Astrocyte (in vitro differentiated cells and primary cell): Measurements from ENCODE around the gene HMOX2.

Experiments
- EZH2 ChIP-seq: IDR thresholded peaks from 2 replicates; pipeline ENCODE4 v1.6.1; 2012; ENCODE audit warnings: mild to moderate bottlenecking, low read length, inconsistent platforms; ENCODE audit not compliant: insufficient read depth
- TF ChIP-seq, protein P1 (sequence below): IDR thresholded peaks from 2 replicates; pipeline ENCODE4 v1.5.1; 2011; ENCODE audit warnings: low read depth, mild to moderate bottlenecking, inconsistent platforms, low read length, moderate library complexity; ENCODE audit not compliant: insufficient read depth

DNA sequence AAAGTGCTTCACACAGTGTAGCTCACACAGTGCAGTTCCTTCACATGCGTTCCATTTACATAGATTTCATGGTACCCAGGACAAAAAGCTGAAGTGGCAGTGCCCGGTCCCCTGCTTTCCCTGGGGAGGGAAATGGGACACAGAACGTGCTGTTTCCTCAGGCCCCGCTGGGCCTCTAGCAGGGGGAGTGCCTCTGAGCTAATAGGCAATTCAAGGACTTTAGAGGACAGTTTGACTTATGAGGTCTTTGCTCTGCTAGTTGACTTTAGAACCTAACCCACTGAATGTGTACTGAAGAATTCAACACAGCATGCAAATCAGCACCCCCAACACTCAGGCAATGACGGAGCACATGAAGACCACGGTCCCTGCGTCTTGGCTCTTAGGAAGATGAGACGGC is 55.6 kb downstream of the HMOX2 start:
- TF ChIP-seq, protein P1, sequence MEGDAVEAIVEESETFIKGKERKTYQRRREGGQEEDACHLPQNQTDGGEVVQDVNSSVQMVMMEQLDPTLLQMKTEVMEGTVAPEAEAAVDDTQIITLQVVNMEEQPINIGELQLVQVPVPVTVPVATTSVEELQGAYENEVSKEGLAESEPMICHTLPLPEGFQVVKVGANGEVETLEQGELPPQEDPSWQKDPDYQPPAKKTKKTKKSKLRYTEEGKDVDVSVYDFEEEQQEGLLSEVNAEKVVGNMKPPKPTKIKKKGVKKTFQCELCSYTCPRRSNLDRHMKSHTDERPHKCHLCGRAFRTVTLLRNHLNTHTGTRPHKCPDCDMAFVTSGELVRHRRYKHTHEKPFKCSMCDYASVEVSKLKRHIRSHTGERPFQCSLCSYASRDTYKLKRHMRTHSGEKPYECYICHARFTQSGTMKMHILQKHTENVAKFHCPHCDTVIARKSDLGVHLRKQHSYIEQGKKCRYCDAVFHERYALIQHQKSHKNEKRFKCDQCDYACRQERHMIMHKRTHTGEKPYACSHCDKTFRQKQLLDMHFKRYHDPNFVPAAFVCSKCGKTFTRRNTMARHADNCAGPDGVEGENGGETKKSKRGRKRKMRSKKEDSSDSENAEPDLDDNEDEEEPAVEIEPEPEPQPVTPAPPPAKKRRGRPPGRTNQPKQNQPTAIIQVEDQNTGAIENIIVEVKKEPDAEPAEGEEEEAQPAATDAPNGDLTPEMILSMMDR: no peak
- TF ChIP-seq EZH2: no peak
